Activated CD8-positive, alpha-beta T cell treated with anti-CD3 and anti-CD28 coated beads for 36 hours (primary cell): ENCODE results near the gene ST14. TPM values are rescaled to one million over a fixed set of nuclear protein-coding genes. Genes with fewer than 3 reads are reported as not detected.

ENCODE experiments used
- ATAC-seq: fragments of 200-7000 bp; cut with Tn5 transposase; one replicate; pipeline ENCODE4 v1.10.0; 2021; ENCODE audit warnings: mild to moderate bottlenecking, moderate library complexity
- CTCF ChIA-PET: fragments of 350-600 bp; sonication (Branson Sonifier 250); formaldehyde crosslinking; loops from one replicate; lab custom pipeline; 2021; ENCODE audit warnings: antibody characterized with exemption; lab: Charles Lee
- POLR2A ChIA-PET: fragments of 350-600 bp; sonication (Branson Sonifier 250); formaldehyde crosslinking; loops from one replicate; lab custom pipeline; 2021; ENCODE audit warnings: antibody characterized with exemption; lab: Charles Lee
- DNase-seq: peaks from one replicate; pipeline ENCODE4 v3.0.0-alpha.2; 2020
- H3K27ac Mint-ChIP-seq: one replicate; pipeline ENCODE4 v1.8.0; 2021; ENCODE audit warnings: mild to moderate bottlenecking, mixed read lengths
- H3K27me3 Mint-ChIP-seq: one replicate; pipeline ENCODE4 v1.8.0; 2021; ENCODE audit warnings: mixed read lengths
- H3K36me3 Mint-ChIP-seq: one replicate; pipeline ENCODE4 v1.8.0; 2021; ENCODE audit warnings: low read depth, mixed read lengths
- H3K4me1 Mint-ChIP-seq: one replicate; pipeline ENCODE4 v1.8.0; 2021; ENCODE audit warnings: low read depth, mixed read lengths
- H3K4me3 Mint-ChIP-seq: one replicate; pipeline ENCODE4 v1.8.0; 2021; ENCODE audit warnings: mild to moderate bottlenecking, moderate library complexity, mixed read lengths
- H3K9me3 Mint-ChIP-seq: one replicate; pipeline ENCODE4 v1.8.0; 2021; ENCODE audit warnings: mixed read lengths
- intact Hi-C: fragments of 100-400 bp; cut with micrococcal nuclease; formaldehyde crosslinking; loops from one replicate; pipeline ENCODE4 v1.10.0; 2022
- total RNA-seq, 2 experiments: library from RNA; stranded (reverse); gene quantifications; one replicate each; pipeline ENCODE4 v1.2.3, GENCODE V29; 2021
- TF ChIP-seq, protein P1 (sequence below): fragments of 200-600 bp; IDR thresholded peaks from one replicate; pipeline ENCODE4 v1.8.0; 2022; ENCODE audit warnings: antibody characterized with exemption, mild to moderate bottlenecking

The ST14 gene
- total RNA-seq, 2 experiments from 2014 or later: not detected

DNA sequence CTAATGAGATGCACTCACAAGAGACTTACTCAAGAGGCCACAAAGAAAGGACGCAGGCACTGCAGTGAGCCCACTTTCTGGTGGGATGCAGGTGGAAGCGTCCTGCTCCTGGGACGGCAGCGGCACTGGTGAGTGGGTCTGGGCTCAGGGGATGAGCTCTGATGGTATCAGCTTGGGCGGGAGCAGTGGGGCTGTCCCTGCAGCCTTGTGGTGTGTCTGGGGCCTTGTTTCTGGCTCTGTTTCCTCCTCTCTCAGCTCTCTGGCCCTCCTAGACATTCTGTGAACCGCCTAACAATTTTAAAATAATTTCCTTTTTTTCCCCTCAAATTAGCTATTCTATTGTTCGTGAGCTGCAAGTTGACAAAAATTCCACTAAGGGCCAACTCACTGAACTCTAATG lies 8.8 kb upstream of the ST14 start:
- Mint-ChIP-seq H3K4me3 (no peak overlapping the region), H3K4me1 (peaks cover 6% of the 10 kb centered on the region), H3K27me3 (peaks cover 5% of the 10 kb centered on the region), H3K27ac (no peak overlapping the region), H3K9me3 (no peaks in the 10 kb centered on the region), H3K36me3 (no peaks in the 10 kb centered on the region)
- ChIA-PET POLR2A (no interaction called here), CTCF (interaction anchor here (1.3 to 1.8 kb wide), 2 partner anchors 19 to 159 kb away, joined by 5 read pairs; no protein-coding TSS in a partner anchor)
- DNase-seq (no peak), ATAC-seq (no peak)
- intact Hi-C loops: no loop called here
- TF ChIP-seq, protein P1, sequence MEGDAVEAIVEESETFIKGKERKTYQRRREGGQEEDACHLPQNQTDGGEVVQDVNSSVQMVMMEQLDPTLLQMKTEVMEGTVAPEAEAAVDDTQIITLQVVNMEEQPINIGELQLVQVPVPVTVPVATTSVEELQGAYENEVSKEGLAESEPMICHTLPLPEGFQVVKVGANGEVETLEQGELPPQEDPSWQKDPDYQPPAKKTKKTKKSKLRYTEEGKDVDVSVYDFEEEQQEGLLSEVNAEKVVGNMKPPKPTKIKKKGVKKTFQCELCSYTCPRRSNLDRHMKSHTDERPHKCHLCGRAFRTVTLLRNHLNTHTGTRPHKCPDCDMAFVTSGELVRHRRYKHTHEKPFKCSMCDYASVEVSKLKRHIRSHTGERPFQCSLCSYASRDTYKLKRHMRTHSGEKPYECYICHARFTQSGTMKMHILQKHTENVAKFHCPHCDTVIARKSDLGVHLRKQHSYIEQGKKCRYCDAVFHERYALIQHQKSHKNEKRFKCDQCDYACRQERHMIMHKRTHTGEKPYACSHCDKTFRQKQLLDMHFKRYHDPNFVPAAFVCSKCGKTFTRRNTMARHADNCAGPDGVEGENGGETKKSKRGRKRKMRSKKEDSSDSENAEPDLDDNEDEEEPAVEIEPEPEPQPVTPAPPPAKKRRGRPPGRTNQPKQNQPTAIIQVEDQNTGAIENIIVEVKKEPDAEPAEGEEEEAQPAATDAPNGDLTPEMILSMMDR: no peak

DNA sequence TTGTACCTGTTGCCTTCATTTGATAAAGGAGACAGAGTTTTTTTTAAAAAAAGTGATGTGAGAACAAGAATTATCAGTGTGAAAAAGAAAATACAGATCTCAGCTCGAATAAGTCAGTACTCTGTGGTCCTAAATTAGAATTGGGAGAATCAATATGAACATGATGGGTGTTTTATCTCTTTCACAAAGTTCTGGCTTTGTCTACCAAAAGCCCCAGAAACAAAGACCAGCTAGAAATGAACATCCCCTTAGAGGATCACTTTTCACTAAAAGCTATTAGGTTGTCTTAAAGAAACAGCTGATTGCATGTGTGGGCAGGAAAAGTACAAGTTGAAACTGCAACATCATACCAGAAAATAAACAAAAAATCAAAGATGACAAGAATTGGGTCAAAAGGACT lies 8.4 kb upstream of the ST14 start:
- Mint-ChIP-seq H3K4me1 (peaks cover 6% of the 10 kb centered on the region), H3K27ac (no peak overlapping the region), H3K36me3 (no peaks in the 10 kb centered on the region), H3K27me3 (peaks cover 5% of the 10 kb centered on the region), H3K9me3 (no peaks in the 10 kb centered on the region), H3K4me3 (no peak overlapping the region)
- ATAC-seq (no peak), DNase-seq (no peak)
- ChIA-PET POLR2A (no interaction called here), CTCF (interaction anchor here (1.3 to 1.8 kb wide), 2 partner anchors 19 to 159 kb away, joined by 5 read pairs; no protein-coding TSS in a partner anchor)
- intact Hi-C loops: no loop called here
- TF ChIP-seq, protein P1: no peak

DNA sequence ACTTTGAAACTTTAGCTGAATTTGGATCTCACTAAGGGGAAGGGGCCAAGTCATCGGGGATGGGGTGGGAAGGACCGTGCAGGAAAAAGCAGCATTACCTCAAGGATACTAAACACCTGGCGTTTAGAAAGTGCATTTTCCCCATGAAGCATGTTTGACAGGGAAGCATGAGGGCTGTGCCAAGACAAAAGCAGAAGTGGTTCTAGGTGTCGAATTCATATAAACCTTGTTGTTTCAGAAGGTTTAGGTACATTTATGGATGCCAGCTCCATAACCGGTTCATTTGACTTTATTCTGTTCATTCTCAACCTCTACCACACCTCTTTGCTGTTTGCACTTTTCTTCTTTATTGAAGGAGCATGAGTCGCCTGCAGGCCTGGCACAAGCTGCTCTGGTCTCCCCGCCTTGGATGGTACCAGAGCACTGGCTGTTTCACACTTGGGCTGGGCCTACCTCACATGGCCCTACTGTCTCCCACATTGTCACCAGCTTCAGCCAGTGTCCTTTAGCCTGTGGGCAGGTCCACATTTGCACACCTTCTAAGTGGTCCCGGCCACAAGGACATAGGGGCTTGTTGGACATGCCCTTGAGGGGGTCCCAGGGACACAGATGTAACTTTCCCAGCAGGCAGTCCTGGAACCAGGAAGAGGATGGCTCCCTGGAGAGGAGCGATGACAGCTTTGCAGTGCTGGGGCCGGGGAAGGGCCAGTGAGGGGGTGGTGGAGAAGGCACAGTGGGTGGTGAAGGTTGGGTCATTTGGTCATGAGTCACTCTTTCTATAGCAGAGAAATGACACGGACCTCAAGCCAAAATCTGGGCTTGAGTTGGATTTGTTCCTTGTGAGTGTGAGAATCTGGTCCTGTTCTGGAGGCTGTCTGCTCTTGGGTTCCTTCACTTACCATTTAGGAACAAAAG lies 3.2 kb upstream of the ST14 start:
- no peaks in the 10 kb centered on the region for H3K9me3 Mint-ChIP-seq
- CTCF ChIA-PET: no interaction called here
- DNase-seq (no peak), ATAC-seq (no peak)
- H3K36me3 Mint-ChIP-seq: no peaks in the 10 kb centered on the region
- intact Hi-C loops: no loop called here
- H3K27ac Mint-ChIP-seq: no peak overlapping the region
- POLR2A ChIA-PET: interaction anchor here (0.6 kb wide), 1 partner anchor 10 kb away, joined by 3 read pairs; no protein-coding TSS in a partner anchor
- H3K27me3 Mint-ChIP-seq: peaks cover 27% of the 10 kb centered on the region
- H3K4me3 Mint-ChIP-seq: no peak overlapping the region
- TF ChIP-seq, protein P1: no peak
- peaks cover 2% of the 10 kb centered on the region for H3K4me1 Mint-ChIP-seq

DNA sequence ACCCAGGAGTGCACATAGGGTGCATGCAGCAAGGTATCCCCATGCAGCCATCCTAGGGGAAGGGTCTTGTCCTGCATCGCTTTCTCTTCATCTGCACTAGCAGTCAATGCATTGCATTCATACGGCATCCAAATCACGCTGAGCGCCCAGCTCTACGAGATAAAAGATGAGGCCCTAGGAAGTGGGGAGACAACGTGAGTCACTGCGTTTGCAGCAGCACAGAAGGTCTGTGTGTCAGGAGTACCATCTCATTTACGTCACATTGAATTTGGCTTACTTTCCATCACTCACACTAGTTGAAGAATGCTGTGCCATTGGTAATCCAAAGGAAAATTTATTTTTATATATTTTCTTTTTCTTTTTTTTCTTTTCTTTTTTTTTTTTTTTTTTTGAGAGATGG lies 2.5 kb upstream of the ST14 start:
- no peaks in the 10 kb centered on the region for H3K36me3 Mint-ChIP-seq

More for the DNA sequence above, 2.5 kb upstream of the ST14 start:
- POLR2A ChIA-PET: no interaction called here
- CTCF ChIA-PET: no interaction called here
- ATAC-seq (no peak), DNase-seq (no peak)
- Mint-ChIP-seq H3K9me3 (no peaks in the 10 kb centered on the region), H3K27ac (no peak overlapping the region), H3K27me3 (peaks cover 29% of the 10 kb centered on the region), H3K4me3 (no peak overlapping the region), H3K4me1 (peaks cover 2% of the 10 kb centered on the region)
- intact Hi-C loops: no loop called here
- TF ChIP-seq, protein P1: no peak
